ENCODE data around the gene S1PR3.

Gene S1PR3

GRCh38 chr9:88993327-88993726, 2.1 kb downstream of the S1PR3 start:
- DNase-seq: no peak

- DNase-seq: no peak
Measured at GRCh38 chr9:88993871-88994460, 2.7 kb downstream of the S1PR3 start.

GRCh38 chr9:88994469-88995199, 3.4 kb downstream of the S1PR3 start:
- DNase-seq: no peak

GRCh38 chr9:88995200-88995577, 3.9 kb downstream of the S1PR3 start:
- no peak for DNase-seq

GRCh38 chr9:88995627-88996026, 4.4 kb downstream of the S1PR3 start:
- DNase-seq: no peak

GRCh38 chr9:88996046-88996920, 5.0 kb downstream of the S1PR3 start:
- DNase-seq: no peak

- DNase-seq: no peak
Measured at GRCh38 chr9:88996921-88997235, 5.6 kb downstream of the S1PR3 start.

GRCh38 chr9:88997646-88998045, 6.4 kb downstream of the S1PR3 start:
- DNase-seq: no peak

GRCh38 chr9:88998503-88998902, 7.2 kb downstream of the S1PR3 start:
- DNase-seq: peak; percentile 1

GRCh38 chr9:88998911-88999310, 7.6 kb downstream of the S1PR3 start:
- no peak for DNase-seq

GRCh38 chr9:89000371-89000781, 9.1 kb downstream of the S1PR3 start:
- DNase-seq: no peak

GRCh38 chr9:89000973-89001916, 10.0 kb downstream of the S1PR3 start:
- peak; percentile 40 for DNase-seq

GRCh38 chr9:89001917-89002540, 10.8 kb downstream of the S1PR3 start:
- no peak for DNase-seq

- no peak for DNase-seq
Measured at GRCh38 chr9:89002987-89003386, 11.7 kb downstream of the S1PR3 start.

GRCh38 chr9:89005323-89005722, 14.1 kb downstream of the S1PR3 start:
- no peak for DNase-seq

- DNase-seq: no peak
Measured at GRCh38 chr9:89006267-89006666, 15.0 kb downstream of the S1PR3 start.

GRCh38 chr9:89006996-89007967, 16.0 kb downstream of the S1PR3 start:
- no peak for DNase-seq

- DNase-seq: no peak
Measured at GRCh38 chr9:89008055-89008743, 16.9 kb downstream of the S1PR3 start.

- no peak for DNase-seq
Measured at GRCh38 chr9:89008744-89009545, 17.7 kb downstream of the S1PR3 start.

- DNase-seq: no peak
Measured at GRCh38 chr9:89009546-89009840, 18.2 kb downstream of the S1PR3 start.

All from DMS79 treated with DMSO at 0.1 percent for 48 hours (cell line).